ENCODE results near the gene EFNB2. TPM values are rescaled to one million over a fixed set of nuclear protein-coding genes. Genes with fewer than 3 reads are reported as not detected.

Gene EFNB2
- total RNA-seq = 10.9 and 11.1 TPM in 2 replicates
- polyA plus RNA-seq = 11.1 and 12.2 TPM in 2 replicates

GRCh38 chr13:106535552-106536243 is at the start of gene EFNB2:
Gene EFNB2 (minus strand): TSS chr13:106535662. CDS start chr13:106534964, 698 bp downstream.
- DNase-seq (ENCODE audit: low read depth in 1 of 2, low spot score in 1 of 2) = peak; percentile 96 to 97
- no peak within 1 kb of the TSS for H3K27ac ChIP-seq
- H3K9me3 ChIP-seq (ENCODE audit: low read depth) = no peaks in the 10 kb centered on the region
- H3K27me3 ChIP-seq = no peaks in the 10 kb centered on the region
- H3K4me1 ChIP-seq (ENCODE audit: low read depth) = peaks cover 13% of the 10 kb centered on the region
- peaks cover 3% of the 10 kb centered on the region for H3K36me3 ChIP-seq
- H3K4me3 ChIP-seq = peak within 1 kb of the TSS; percentile 88
- no peak for TF ChIP-seq CTCF (IDR thresholded peaks at IDR 0.05; ENCODE audit: low read depth, low read length)

- Histone ChIP-seq H3K27me3 (no peaks in the 10 kb centered on the region), H3K36me3 (no peaks in the 10 kb centered on the region), H3K4me1 (ENCODE audit: low read depth) (no peaks in the 10 kb centered on the region), H3K4me3 (no peak overlapping the region), H3K9me3 (ENCODE audit: low read depth) (no peaks in the 10 kb centered on the region), H3K27ac (no peak overlapping the region)
- DNase-seq (ENCODE audit: low read depth in 1 of 2, low spot score in 1 of 2) = no peak
- no peak for TF ChIP-seq CTCF (IDR thresholded peaks at IDR 0.05; ENCODE audit: low read depth, low read length)
Measured at GRCh38 chr13:106581225-106581624, 45.8 kb upstream of the EFNB2 start.

GRCh38 chr13:106575896-106576295 is 40.4 kb upstream of the EFNB2 start:
- H3K9me3 ChIP-seq (ENCODE audit: low read depth) = no peaks in the 10 kb centered on the region
- no peak for DNase-seq (ENCODE audit: low read depth in 1 of 2, low spot score in 1 of 2)
- H3K27me3 ChIP-seq = no peaks in the 10 kb centered on the region
- no peak overlapping the region for H3K4me3 ChIP-seq
- no peak for TF ChIP-seq CTCF (IDR thresholded peaks at IDR 0.05; ENCODE audit: low read depth, low read length)
- no peaks in the 10 kb centered on the region for H3K36me3 ChIP-seq
- no peaks in the 10 kb centered on the region for H3K4me1 ChIP-seq (ENCODE audit: low read depth)
- no peak overlapping the region for H3K27ac ChIP-seq

- Histone ChIP-seq H3K4me1 (ENCODE audit: low read depth) (no peaks in the 10 kb centered on the region), H3K9me3 (ENCODE audit: low read depth) (no peaks in the 10 kb centered on the region), H3K4me3 (no peak overlapping the region), H3K36me3 (no peaks in the 10 kb centered on the region), H3K27me3 (no peaks in the 10 kb centered on the region), H3K27ac (no peak overlapping the region)
- TF ChIP-seq CTCF (IDR thresholded peaks at IDR 0.05; ENCODE audit: low read depth, low read length) = no peak
- DNase-seq (ENCODE audit: low read depth in 1 of 2, low spot score in 1 of 2) = peak in 1 of 2 donors; percentile 55
Measured at GRCh38 chr13:106573868-106574267, 38.4 kb upstream of the EFNB2 start.

- no peaks in the 10 kb centered on the region for H3K4me1 ChIP-seq (ENCODE audit: low read depth)
- H3K27ac ChIP-seq = no peak overlapping the region
- DNase-seq (ENCODE audit: low read depth in 1 of 2, low spot score in 1 of 2) = peak in 1 of 2 donors; percentile 53
- no peaks in the 10 kb centered on the region for H3K9me3 ChIP-seq (ENCODE audit: low read depth)
- no peak overlapping the region for H3K4me3 ChIP-seq
- no peak for TF ChIP-seq CTCF (IDR thresholded peaks at IDR 0.05; ENCODE audit: low read depth, low read length)
- H3K36me3 ChIP-seq = no peaks in the 10 kb centered on the region
- no peaks in the 10 kb centered on the region for H3K27me3 ChIP-seq
Measured at GRCh38 chr13:106573284-106573846, 37.9 kb upstream of the EFNB2 start.

All from cardiac muscle cell (in vitro differentiated cells and primary cell).